Measurements from ENCODE around the gene CBFB. TPM values are rescaled to one million over a fixed set of nuclear protein-coding genes. Genes with fewer than 3 reads are reported as not detected.
A peak's percentile ranks its signal among the peaks of the same experiment; 100 is the strongest.

Gene CBFB
- total and polyA plus RNA-seq, 9 of the 15 experiments (the other 6 are each of a cell fraction or from before 2014, with no cell fraction given), result 22.0 to 112 (median 66.5) TPM

DNA sequence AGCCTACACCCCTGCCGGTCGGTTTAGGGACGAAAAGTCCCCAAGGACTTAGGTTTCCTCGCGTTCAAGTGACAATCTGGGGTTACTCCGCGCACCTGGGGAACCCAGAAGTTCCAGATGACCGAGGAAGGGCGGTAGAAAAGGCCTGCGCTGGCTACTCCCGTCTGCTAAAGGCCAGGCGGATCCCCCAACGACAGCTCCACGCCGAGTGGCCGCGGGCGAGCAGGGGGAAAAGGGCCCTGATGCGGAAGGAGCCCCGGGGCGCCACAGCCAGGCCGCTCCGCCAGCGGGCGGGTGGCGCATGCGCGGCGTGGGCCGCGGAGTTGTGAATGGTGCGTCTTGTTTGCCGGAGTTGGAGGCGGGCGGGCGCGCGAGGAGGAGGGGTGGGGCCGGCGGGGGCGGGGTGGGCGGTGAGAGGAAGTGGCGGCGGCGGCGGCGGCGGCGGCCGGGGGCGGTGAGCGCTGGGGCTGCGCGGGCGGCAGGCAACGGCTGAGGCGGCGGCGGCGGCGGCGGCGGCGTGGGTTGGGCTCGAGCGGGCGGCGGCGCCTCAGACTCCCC is at the start of gene CBFB (continued):
- TF ChIP-seq ZNF449 (CRISPR knock-in tag; IDR thresholded peaks at IDR 0.05), result no peak
- 0 out of 2 replicates have a peak, but pooled peaks have one; percentile 48 for TF ChIP-seq ZNF57 (CRISPR knock-in tag; IDR thresholded peaks at IDR 0.05)
- TF ChIP-seq, protein P1, sequence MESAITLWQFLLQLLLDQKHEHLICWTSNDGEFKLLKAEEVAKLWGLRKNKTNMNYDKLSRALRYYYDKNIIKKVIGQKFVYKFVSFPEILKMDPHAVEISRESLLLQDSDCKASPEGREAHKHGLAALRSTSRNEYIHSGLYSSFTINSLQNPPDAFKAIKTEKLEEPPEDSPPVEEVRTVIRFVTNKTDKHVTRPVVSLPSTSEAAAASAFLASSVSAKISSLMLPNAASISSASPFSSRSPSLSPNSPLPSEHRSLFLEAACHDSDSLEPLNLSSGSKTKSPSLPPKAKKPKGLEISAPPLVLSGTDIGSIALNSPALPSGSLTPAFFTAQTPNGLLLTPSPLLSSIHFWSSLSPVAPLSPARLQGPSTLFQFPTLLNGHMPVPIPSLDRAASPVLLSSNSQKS (CRISPR knock-in tag; IDR thresholded peaks at IDR 0.05), result no peak
- TF ChIP-seq, protein P2, sequence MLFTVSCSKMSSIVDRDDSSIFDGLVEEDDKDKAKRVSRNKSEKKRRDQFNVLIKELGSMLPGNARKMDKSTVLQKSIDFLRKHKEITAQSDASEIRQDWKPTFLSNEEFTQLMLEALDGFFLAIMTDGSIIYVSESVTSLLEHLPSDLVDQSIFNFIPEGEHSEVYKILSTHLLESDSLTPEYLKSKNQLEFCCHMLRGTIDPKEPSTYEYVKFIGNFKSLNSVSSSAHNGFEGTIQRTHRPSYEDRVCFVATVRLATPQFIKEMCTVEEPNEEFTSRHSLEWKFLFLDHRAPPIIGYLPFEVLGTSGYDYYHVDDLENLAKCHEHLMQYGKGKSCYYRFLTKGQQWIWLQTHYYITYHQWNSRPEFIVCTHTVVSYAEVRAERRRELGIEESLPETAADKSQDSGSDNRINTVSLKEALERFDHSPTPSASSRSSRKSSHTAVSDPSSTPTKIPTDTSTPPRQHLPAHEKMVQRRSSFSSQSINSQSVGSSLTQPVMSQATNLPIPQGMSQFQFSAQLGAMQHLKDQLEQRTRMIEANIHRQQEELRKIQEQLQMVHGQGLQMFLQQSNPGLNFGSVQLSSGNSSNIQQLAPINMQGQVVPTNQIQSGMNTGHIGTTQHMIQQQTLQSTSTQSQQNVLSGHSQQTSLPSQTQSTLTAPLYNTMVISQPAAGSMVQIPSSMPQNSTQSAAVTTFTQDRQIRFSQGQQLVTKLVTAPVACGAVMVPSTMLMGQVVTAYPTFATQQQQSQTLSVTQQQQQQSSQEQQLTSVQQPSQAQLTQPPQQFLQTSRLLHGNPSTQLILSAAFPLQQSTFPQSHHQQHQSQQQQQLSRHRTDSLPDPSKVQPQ (CRISPR knock-in tag; IDR thresholded peaks at IDR 0.05; ENCODE audit: borderline replicate concordance), result peak; percentile 66; the same call in 1 of the 2 replicates
- TF ChIP-seq ZNF384 (IDR thresholded peaks at IDR 0.05; ENCODE audit: low read depth, low read length), result no peak; the same call in 1 of the 2 replicates
- no peak for TF ChIP-seq ZNF696 (CRISPR knock-in tag; conservative IDR thresholded peaks at IDR 0.05)
- peak; percentile 71; the same call in 1 of the 2 replicates for TF ChIP-seq XRCC5 (IDR thresholded peaks at IDR 0.05; ENCODE audit: low read depth, low read length)
- TF ChIP-seq ZNF584 (CRISPR knock-in tag; IDR thresholded peaks at IDR 0.05; ENCODE audit: low read depth), result no peak
- no peak for TF ChIP-seq ZNF764 (CRISPR knock-in tag; IDR thresholded peaks at IDR 0.05; ENCODE audit: low read depth)
- TF ChIP-seq TSC22D4 (tag; IDR thresholded peaks at IDR 0.05), result no peak
- peak in 1 of 2 experiments; percentile 71; a peak in 1 of 4 replicates for TF ChIP-seq SIN3A (IDR thresholded peaks at IDR 0.05; ENCODE audit: borderline replicate concordance in 2 of 2, control insufficient read depth in 1 of 2, low read depth in 2 of 2, low read length in 2 of 2)
- TF ChIP-seq PCBP1 (IDR thresholded peaks at IDR 0.05; ENCODE audit: low read depth, low read length, poor library complexity, severe bottlenecking), result no peak
- no peak for TF ChIP-seq ATF3 (IDR thresholded peaks at IDR 0.05)
- 0 out of 2 replicates have a peak, but pooled peaks have one; percentile 81 for TF ChIP-seq ATF3 (CRISPR knock-in tag; conservative IDR thresholded peaks at IDR 0.05)
- TF ChIP-seq ZNF551 (CRISPR knock-in tag; IDR thresholded peaks at IDR 0.05), result no peak
- no peak for TF ChIP-seq ZNF165 (CRISPR knock-in tag; IDR thresholded peaks at IDR 0.05; ENCODE audit: borderline replicate concordance)
- no peak for TF ChIP-seq IRF1 (CRISPR knock-in tag; IDR thresholded peaks at IDR 0.05; ENCODE audit: borderline replicate concordance)
- no peak for TF ChIP-seq ZBED1 (IDR thresholded peaks at IDR 0.05)
- no peak for TF ChIP-seq HMGN3 (IDR thresholded peaks at IDR 0.05; ENCODE audit: borderline replicate concordance, extremely low read depth, insufficient read length, low read depth, low read length)
- no peak for TF ChIP-seq TCFL5 (CRISPR knock-in tag; conservative IDR thresholded peaks at IDR 0.05)
- TF ChIP-seq PURB (CRISPR knock-in tag; IDR thresholded peaks at IDR 0.05; ENCODE audit: low read depth), result no peak
